Measurements from ENCODE around the gene HAUS5.

DNA sequence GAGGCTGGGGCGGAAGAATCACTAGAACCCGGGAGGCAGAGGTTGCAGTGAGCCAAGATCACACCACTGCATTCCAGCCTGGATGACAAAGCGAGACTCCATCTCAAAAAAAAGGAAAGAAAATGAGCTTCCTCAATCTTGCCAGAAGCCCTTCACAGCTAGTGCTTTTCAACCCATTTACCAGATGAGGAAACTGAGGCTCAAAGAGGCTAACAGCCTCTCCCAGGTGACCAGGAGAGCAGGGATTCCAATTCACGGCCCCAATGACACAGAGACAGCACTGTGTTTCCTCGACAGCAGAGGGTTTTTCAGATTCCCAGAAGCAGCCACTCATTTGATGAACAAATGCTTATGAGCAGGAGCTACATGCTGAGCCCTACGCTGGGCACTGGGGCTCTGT lies 57.0 kb downstream of the HAUS5 start:
- TF ChIP-seq TCF7L2 (IDR thresholded peaks at IDR 0.05; ENCODE audit: borderline replicate concordance, extremely low read depth, insufficient read depth, insufficient read length), result no peak
- TF ChIP-seq, protein P1, sequence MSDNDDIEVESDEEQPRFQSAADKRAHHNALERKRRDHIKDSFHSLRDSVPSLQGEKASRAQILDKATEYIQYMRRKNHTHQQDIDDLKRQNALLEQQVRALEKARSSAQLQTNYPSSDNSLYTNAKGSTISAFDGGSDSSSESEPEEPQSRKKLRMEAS (IDR thresholded peaks at IDR 0.05), result no peak
- TF ChIP-seq EZH2phosphoT487 (IDR thresholded peaks at IDR 0.05; ENCODE audit: borderline replicate concordance), result no peak
- TF ChIP-seq EZH2 (IDR thresholded peaks at IDR 0.05), result no peak
- TF ChIP-seq ZFX (IDR thresholded peaks at IDR 0.05), result no peak
- TF ChIP-seq, protein P2, sequence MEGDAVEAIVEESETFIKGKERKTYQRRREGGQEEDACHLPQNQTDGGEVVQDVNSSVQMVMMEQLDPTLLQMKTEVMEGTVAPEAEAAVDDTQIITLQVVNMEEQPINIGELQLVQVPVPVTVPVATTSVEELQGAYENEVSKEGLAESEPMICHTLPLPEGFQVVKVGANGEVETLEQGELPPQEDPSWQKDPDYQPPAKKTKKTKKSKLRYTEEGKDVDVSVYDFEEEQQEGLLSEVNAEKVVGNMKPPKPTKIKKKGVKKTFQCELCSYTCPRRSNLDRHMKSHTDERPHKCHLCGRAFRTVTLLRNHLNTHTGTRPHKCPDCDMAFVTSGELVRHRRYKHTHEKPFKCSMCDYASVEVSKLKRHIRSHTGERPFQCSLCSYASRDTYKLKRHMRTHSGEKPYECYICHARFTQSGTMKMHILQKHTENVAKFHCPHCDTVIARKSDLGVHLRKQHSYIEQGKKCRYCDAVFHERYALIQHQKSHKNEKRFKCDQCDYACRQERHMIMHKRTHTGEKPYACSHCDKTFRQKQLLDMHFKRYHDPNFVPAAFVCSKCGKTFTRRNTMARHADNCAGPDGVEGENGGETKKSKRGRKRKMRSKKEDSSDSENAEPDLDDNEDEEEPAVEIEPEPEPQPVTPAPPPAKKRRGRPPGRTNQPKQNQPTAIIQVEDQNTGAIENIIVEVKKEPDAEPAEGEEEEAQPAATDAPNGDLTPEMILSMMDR (IDR thresholded peaks at IDR 0.05 in 2 of 3, conservative IDR thresholded peaks at IDR 0.05 in 1 of 3; ENCODE audit: borderline replicate concordance in 1 of 3, insufficient read depth in 1 of 3, low read depth in 2 of 3, low read length in 2 of 3), result no peak
- no peak for TF ChIP-seq POLR2A (IDR thresholded peaks at IDR 0.05; ENCODE audit: borderline replicate concordance, extremely low read depth, insufficient read depth, insufficient read length)
- TF ChIP-seq SRF (IDR thresholded peaks at IDR 0.05; ENCODE audit: low read depth), result no peak
- no peak for TF ChIP-seq POLR2AphosphoS5 (IDR thresholded peaks at IDR 0.05; ENCODE audit: low read depth, low read length)
- no peak for TF ChIP-seq SP1 (IDR thresholded peaks at IDR 0.05; ENCODE audit: low read depth)
- TF ChIP-seq, protein P3, sequence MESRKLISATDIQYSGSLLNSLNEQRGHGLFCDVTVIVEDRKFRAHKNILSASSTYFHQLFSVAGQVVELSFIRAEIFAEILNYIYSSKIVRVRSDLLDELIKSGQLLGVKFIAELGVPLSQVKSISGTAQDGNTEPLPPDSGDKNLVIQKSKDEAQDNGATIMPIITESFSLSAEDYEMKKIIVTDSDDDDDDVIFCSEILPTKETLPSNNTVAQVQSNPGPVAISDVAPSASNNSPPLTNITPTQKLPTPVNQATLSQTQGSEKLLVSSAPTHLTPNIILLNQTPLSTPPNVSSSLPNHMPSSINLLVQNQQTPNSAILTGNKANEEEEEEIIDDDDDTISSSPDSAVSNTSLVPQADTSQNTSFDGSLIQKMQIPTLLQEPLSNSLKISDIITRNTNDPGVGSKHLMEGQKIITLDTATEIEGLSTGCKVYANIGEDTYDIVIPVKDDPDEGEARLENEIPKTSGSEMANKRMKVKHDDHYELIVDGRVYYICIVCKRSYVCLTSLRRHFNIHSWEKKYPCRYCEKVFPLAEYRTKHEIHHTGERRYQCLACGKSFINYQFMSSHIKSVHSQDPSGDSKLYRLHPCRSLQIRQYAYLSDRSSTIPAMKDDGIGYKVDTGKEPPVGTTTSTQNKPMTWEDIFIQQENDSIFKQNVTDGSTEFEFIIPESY (IDR thresholded peaks at IDR 0.05; ENCODE audit: extremely low read depth, insufficient replicate concordance, low read length), result no peak
- no peak for TF ChIP-seq FOSL1 (IDR thresholded peaks at IDR 0.05; ENCODE audit: low read depth)
- TF ChIP-seq, protein P4, sequence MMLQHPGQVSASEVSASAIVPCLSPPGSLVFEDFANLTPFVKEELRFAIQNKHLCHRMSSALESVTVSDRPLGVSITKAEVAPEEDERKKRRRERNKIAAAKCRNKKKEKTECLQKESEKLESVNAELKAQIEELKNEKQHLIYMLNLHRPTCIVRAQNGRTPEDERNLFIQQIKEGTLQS (IDR thresholded peaks at IDR 0.05), result no peak
